ENCODE data around the gene UBAC2.
"Not testable (repeated sequence)": the region's sequence is repeated elsewhere in the genome, so short reads cannot be mapped to it uniquely, and the experiment has no call there.

UBAC2 gene

GRCh38 chr13:99185606-99186005 is 15.0 kb upstream of the UBAC2 start:
- DNase-seq (ENCODE audit: low read depth): no peak

- no peak for DNase-seq (ENCODE audit: low read depth)
Observed at GRCh38 chr13:99190147-99190985, 10.3 kb upstream of the UBAC2 start.

GRCh38 chr13:99191336-99191899 is 9.2 kb upstream of the UBAC2 start:
- no peak for DNase-seq (ENCODE audit: low read depth)

- DNase-seq (ENCODE audit: low read depth): no peak
Observed at GRCh38 chr13:99191900-99192399, 8.7 kb upstream of the UBAC2 start.

GRCh38 chr13:99192480-99192879 is 8.2 kb upstream of the UBAC2 start:
- no peak for DNase-seq (ENCODE audit: low read depth)

- no peak for DNase-seq (ENCODE audit: low read depth)
Observed at GRCh38 chr13:99193152-99193551, 7.5 kb upstream of the UBAC2 start.

- no peak for DNase-seq (ENCODE audit: low read depth)
Observed at GRCh38 chr13:99196466-99197116, 4.1 kb upstream of the UBAC2 start.

- DNase-seq (ENCODE audit: low read depth): no peak
Observed at GRCh38 chr13:99197117-99197651, 3.5 kb upstream of the UBAC2 start.

GRCh38 chr13:99199541-99200431 is 868 bp upstream of the UBAC2 start:
- DNase-seq (ENCODE audit: low read depth): no peak

GRCh38 chr13:99203601-99204579 is 3.2 kb downstream of the UBAC2 start:
- DNase-seq (ENCODE audit: low read depth): no peak

- DNase-seq (ENCODE audit: low read depth): no peak
Observed at GRCh38 chr13:99205621-99206220, 5.1 kb downstream of the UBAC2 start.

- DNase-seq (ENCODE audit: low read depth): no peak
Observed at GRCh38 chr13:99206226-99206625, 5.6 kb downstream of the UBAC2 start.

GRCh38 chr13:99206873-99207272 is 6.2 kb downstream of the UBAC2 start:
- no peak for DNase-seq (ENCODE audit: low read depth)

- no peak for DNase-seq (ENCODE audit: low read depth)
Observed at GRCh38 chr13:99207511-99207910, 6.9 kb downstream of the UBAC2 start.

GRCh38 chr13:99208185-99208584 is 7.5 kb downstream of the UBAC2 start:
- no peak for DNase-seq (ENCODE audit: low read depth)

GRCh38 chr13:99208845-99209527 is 8.3 kb downstream of the UBAC2 start:
- DNase-seq (ENCODE audit: low read depth): no peak

- DNase-seq (ENCODE audit: low read depth): not testable (repeated sequence)
Observed at GRCh38 chr13:99210627-99211026, 10.0 kb downstream of the UBAC2 start.

- no peak for DNase-seq (ENCODE audit: low read depth)
Observed at GRCh38 chr13:99211421-99212035, 10.9 kb downstream of the UBAC2 start.

- no peak for DNase-seq (ENCODE audit: low read depth)
Observed at GRCh38 chr13:99214232-99214631, 13.6 kb downstream of the UBAC2 start.
